Central memory CD8-positive, alpha-beta T cell (primary cell): ENCODE measurements around the gene ARFIP1.
"Not testable (repeated sequence)": the region's sequence is repeated elsewhere in the genome, so short reads cannot be mapped to it uniquely, and the experiment has no call there.

Source experiments
- ATAC-seq: fragments of 150-1000 bp; cut with Tn5 transposase; replicated peaks from 2 replicates; pipeline ENCODE4 v1.10.0; 2022; ENCODE audit warnings: mild to moderate bottlenecking, moderate FRiP score, moderate number of reproducible peaks; ENCODE audit not compliant: poor library complexity, severe bottlenecking; ENCODE audit errors: extremely low read depth
- DNase-seq, 2 donors: peaks; one replicate each; pipeline ENCODE4 v3.0.0; 2021; ENCODE audit warnings: low spot score in 2 of 2
- H3K27ac Mint-ChIP-seq: one replicate; pipeline ENCODE4 v1.8.0; 2022; ENCODE audit warnings: low read depth, mild to moderate bottlenecking, moderate library complexity, mixed read lengths
- H3K27me3 Mint-ChIP-seq: one replicate; pipeline ENCODE4 v1.8.0; 2022; ENCODE audit warnings: mixed read lengths
- H3K36me3 Mint-ChIP-seq: one replicate; pipeline ENCODE4 v1.8.0; 2022; ENCODE audit warnings: mild to moderate bottlenecking, moderate library complexity, mixed read lengths; ENCODE audit not compliant: insufficient read depth
- H3K4me1 Mint-ChIP-seq: one replicate; pipeline ENCODE4 v1.8.0; 2022; ENCODE audit warnings: mixed read lengths
- H3K4me3 Mint-ChIP-seq: one replicate; pipeline ENCODE4 v1.8.0; 2022; ENCODE audit warnings: mild to moderate bottlenecking, moderate library complexity, mixed read lengths
- H3K9me3 Mint-ChIP-seq: one replicate; pipeline ENCODE4 v1.8.0; 2022; ENCODE audit warnings: mixed read lengths

Gene ARFIP1

DNA sequence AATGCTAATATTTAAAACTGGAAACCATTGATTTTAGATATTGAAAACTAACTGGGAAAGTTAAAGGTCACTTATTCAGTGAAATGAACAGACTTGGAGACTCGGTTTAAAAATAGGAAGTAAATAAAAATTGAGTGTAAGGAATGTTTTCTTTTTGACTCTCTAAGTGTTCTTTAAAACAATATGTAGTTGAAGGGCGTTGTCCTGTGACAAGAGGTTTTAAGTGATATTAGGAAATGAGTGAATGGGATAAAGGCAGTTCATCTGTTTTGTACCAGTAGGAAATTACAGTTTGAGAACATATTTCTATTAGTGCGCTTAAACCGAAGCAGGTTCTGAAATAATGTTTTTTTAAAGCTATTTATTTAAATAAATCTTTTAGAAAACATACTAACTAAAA is 77.2 kb downstream of the ARFIP1 start:
- H3K27ac Mint-ChIP-seq: no peak overlapping the region
- H3K27me3 Mint-ChIP-seq: no peaks in the 10 kb centered on the region
- H3K36me3 Mint-ChIP-seq: no peaks in the 10 kb centered on the region
- H3K4me1 Mint-ChIP-seq: no peaks in the 10 kb centered on the region
- ATAC-seq (no peak), DNase-seq (no peak)
- H3K9me3 Mint-ChIP-seq: peaks cover 7% of the 10 kb centered on the region
- no peak overlapping the region for H3K4me3 Mint-ChIP-seq

DNA sequence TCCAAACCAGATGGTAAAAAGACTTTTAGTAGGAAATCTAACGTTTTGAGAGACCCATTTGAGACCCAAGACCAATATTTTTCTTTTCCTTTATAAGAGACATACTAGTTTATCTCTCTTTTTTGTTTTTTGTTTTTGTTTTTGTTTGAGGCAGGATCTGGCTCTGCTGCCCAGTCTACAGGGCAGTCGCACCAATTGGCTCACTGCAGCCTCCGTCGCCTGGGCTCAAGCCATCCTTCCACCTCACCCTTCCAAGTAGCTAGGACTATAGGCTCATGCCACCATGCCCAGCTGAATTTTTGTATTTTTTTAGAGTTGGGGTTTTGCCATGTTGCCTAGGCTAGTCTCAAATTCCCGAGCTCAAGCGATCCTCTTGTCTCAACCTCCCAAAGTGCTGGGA is 79.2 kb downstream of the ARFIP1 start:
- Mint-ChIP-seq H3K4me3 (no peak overlapping the region), H3K4me1 (no peaks in the 10 kb centered on the region), H3K27ac (no peak overlapping the region), H3K9me3 (no peaks in the 10 kb centered on the region), H3K27me3 (no peaks in the 10 kb centered on the region), H3K36me3 (no peaks in the 10 kb centered on the region)
- DNase-seq (no peak), ATAC-seq (no peak)

DNA sequence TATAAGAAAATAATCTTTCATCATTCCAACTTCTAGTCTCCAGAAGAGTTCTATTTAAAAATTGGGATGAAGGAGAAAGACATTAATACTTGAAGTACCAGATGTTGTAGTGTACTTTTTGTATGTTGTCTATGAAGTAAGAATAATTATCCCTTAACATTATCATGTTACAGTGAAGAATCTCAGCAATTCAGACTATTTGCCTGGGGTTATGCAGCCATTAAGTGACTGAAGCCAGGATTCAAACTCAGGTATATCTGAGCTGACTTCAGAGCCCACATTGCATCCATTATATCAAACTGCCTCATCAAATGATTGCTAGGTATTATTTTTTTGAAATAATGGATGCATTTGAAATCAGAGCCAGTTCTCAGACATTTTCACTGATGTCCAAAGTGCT is 80.3 kb downstream of the ARFIP1 start:
- Mint-ChIP-seq H3K4me1 (no peaks in the 10 kb centered on the region), H3K27me3 (no peaks in the 10 kb centered on the region), H3K27ac (no peak overlapping the region), H3K36me3 (peaks cover 4% of the 10 kb centered on the region), H3K4me3 (no peak overlapping the region), H3K9me3 (no peaks in the 10 kb centered on the region)
- DNase-seq (no peak), ATAC-seq (no peak)

DNA sequence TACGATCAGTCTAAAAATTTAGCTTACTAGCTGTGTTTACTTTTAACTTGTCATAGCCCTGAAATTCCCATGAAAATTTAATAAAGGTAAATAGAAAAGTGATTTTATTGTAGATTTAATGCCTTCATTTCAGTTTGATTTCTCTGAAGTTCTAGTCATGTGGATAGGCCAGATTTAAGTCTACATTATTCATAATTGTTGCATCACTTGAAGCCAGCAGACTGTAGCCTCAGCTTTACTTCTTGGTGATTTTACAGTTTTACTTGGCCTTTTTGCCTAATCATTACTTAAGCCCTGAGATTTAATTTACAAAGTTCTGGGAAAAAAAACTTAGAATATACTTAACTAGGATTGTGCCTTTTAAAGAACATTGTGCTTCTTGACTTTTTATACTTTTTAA is 82.9 kb downstream of the ARFIP1 start:
- no peak overlapping the region for H3K27ac Mint-ChIP-seq

DNA sequence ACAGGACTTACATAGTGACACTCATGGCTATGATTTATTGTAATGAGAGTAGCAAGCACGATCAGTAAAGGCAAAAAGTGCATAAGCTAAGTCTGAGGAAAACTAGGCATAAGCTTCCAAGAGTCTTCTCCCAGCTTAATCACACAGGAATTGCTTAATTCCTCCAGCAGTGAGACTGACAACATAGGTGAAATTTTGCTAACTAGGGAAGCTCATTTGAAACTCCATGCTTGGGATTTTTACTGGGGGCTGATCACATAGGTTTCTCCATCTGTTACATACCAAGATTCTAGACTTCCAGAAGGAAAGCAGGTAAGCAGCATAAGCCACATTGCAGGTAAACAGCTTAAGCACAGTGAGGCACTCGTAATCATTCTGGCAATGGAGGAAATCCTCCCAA is 84.6 kb downstream of the ARFIP1 start:
- Mint-ChIP-seq H3K9me3 (no peaks in the 10 kb centered on the region), H3K27ac (no peak overlapping the region), H3K36me3 (peaks cover 7% of the 10 kb centered on the region), H3K27me3 (no peaks in the 10 kb centered on the region), H3K4me1 (no peaks in the 10 kb centered on the region), H3K4me3 (no peak overlapping the region)
- ATAC-seq (no peak), DNase-seq (no peak)

More for the DNA sequence above, 82.9 kb downstream of the ARFIP1 start:
- Mint-ChIP-seq H3K27me3 (no peaks in the 10 kb centered on the region), H3K4me3 (no peak overlapping the region), H3K4me1 (no peaks in the 10 kb centered on the region), H3K36me3 (peaks cover 7% of the 10 kb centered on the region), H3K9me3 (no peaks in the 10 kb centered on the region)
- no peak for DNase-seq
- ATAC-seq: no peak

DNA sequence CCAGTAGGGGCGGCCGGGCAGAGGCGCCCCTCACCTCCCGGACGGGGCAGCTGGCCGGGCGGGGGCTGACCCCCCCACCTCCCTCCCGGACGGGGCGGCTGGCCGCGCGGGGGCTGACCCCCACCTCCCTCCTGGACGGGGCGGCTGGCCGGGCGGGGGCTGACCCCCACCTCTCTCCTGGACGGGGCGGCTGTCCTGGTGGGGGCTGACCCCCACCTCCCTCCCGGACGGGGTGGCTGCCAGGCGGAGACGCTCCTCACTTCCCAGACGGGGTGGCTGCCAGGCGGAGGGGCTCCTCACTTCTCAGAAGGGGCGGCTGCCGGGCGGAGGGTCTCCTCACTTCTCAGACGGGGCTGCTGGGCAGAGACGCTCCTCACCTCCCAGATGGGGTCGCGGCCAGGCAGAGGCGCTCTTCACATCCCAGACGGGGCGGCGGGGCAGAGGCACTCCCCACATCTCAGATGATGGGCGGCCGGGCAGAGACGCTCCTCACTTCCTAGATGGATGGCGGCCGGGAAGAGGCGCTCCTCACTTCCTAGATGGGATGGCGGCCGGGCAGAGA is 86.8 kb downstream of the ARFIP1 start:
- not testable (repeated sequence) for H3K27me3 Mint-ChIP-seq, H3K9me3 Mint-ChIP-seq, H3K27ac Mint-ChIP-seq, H3K4me3 Mint-ChIP-seq, ATAC-seq, H3K36me3 Mint-ChIP-seq, H3K4me1 Mint-ChIP-seq, DNase-seq

DNA sequence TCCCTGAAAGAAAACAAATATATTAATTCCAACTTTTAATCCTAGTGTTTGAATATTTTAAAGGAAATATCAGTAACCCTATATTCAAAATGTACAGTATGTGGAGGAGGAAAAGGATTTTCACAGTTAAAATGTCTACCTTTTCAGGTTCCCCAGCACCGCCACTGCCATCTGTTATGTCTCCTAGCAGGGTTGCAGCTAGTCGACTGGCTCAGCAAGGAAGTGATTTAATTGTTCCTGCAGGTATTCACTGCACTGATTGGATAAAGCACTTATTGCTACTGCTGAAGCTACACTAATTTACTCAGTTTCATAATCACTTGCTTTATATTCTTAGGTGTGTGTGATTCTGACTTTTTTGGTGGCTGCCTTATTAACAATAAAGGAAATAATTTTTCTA is 90.9 kb downstream of the ARFIP1 start:
- no peaks in the 10 kb centered on the region for H3K27me3 Mint-ChIP-seq

DNA sequence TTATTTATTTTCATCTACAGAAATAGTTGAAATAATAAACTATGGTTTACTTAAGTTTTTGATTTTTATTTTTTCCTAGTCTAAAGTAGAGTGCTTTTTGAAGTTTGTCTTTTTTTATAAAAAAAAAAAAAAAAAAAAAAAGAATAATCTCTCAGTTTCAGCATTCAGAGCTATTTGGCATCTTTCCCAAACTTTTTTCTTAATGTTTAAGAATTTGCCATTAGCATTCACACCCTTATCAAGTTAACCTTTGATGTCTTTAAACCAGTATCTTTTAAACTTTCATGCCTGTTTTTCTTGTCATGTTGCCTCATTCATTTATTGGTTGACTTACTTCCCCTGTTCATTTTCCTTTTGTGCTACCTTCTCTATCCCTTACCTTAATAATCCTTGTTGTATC is 95.5 kb downstream of the ARFIP1 start:
- Mint-ChIP-seq H3K9me3 (no peaks in the 10 kb centered on the region), H3K4me1 (no peaks in the 10 kb centered on the region), H3K27ac (no peak overlapping the region), H3K4me3 (no peak overlapping the region), H3K36me3 (peaks cover 4% of the 10 kb centered on the region), H3K27me3 (no peaks in the 10 kb centered on the region)
- ATAC-seq: no peak
- DNase-seq: no peak

More for the DNA sequence above, 90.9 kb downstream of the ARFIP1 start:
- Mint-ChIP-seq H3K4me3 (no peak overlapping the region), H3K27ac (no peak overlapping the region), H3K36me3 (peaks cover 2% of the 10 kb centered on the region), H3K4me1 (no peaks in the 10 kb centered on the region), H3K9me3 (no peaks in the 10 kb centered on the region)
- DNase-seq: no peak
- no peak for ATAC-seq

DNA sequence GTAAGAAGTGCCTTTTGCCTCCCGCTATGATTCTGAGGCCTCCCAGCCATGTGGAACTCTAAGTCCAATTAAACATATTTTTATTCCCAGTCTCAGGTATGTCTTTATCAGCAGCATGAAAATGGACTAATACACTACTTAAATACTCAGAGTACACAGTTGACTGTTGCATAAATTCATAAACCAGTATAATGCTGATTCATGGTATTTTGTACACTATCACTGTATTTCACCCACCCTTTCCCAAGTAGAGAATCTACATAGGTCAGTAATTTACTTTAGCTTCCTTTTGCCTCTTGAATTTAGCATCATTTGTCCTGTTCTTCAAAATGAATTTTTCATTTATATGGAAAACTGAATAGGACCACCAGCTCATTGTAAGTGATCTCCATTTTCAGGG is 98.1 kb downstream of the ARFIP1 start:
- Mint-ChIP-seq H3K9me3 (no peaks in the 10 kb centered on the region), H3K27me3 (no peaks in the 10 kb centered on the region), H3K4me1 (no peaks in the 10 kb centered on the region), H3K36me3 (peaks cover 4% of the 10 kb centered on the region), H3K4me3 (no peak overlapping the region), H3K27ac (no peak overlapping the region)
- ATAC-seq: no peak
- no peak for DNase-seq

DNA sequence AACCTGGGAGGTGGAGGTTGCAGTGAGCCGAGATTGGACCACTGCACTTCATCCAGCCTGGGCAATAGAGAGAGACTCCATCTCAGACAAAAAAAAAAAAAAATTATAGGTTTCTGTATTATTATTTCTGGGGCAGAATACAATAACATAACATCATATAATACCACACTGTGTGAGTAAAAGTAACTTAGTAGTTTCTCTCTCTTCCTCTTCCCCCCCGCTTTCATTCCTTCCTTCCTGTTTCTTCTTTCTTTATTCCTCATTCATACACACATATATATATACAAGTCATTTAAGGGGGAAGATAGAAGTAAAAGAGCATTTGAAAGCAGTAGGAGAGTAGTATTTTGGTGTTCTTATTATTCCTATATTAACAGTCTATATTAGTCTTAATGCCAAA is 100.5 kb downstream of the ARFIP1 start:
- Mint-ChIP-seq H3K4me3 (no peak overlapping the region), H3K9me3 (no peaks in the 10 kb centered on the region), H3K27ac (no peak overlapping the region), H3K27me3 (no peaks in the 10 kb centered on the region), H3K36me3 (peaks cover 3% of the 10 kb centered on the region), H3K4me1 (no peaks in the 10 kb centered on the region)
- DNase-seq: no peak
- ATAC-seq: no peak

DNA sequence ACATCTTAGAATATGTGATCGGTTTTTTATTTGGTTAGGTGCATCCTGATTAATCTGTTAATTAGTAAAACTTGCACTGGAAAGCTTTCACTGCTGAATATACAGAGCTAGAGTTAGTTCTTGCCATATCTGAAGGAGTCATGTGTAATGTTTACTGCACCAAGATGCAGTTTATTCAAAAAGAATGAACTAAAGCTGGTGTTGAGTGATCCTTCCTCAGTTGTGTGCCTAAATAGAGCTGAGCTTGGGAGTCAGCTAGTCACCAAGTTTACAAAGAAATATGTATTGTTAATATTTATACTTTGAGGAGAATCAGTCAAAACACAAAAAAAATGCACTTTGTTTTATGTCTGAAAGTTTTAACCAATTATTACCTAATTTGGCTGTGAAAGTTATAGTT is 102.2 kb downstream of the ARFIP1 start:
- H3K4me1 Mint-ChIP-seq: no peaks in the 10 kb centered on the region
- H3K27ac Mint-ChIP-seq: no peak overlapping the region
- ATAC-seq (no peak), DNase-seq (no peak)
- H3K36me3 Mint-ChIP-seq: peaks cover 3% of the 10 kb centered on the region
- H3K9me3 Mint-ChIP-seq: no peaks in the 10 kb centered on the region
- H3K27me3 Mint-ChIP-seq: no peaks in the 10 kb centered on the region
- H3K4me3 Mint-ChIP-seq: no peak overlapping the region

DNA sequence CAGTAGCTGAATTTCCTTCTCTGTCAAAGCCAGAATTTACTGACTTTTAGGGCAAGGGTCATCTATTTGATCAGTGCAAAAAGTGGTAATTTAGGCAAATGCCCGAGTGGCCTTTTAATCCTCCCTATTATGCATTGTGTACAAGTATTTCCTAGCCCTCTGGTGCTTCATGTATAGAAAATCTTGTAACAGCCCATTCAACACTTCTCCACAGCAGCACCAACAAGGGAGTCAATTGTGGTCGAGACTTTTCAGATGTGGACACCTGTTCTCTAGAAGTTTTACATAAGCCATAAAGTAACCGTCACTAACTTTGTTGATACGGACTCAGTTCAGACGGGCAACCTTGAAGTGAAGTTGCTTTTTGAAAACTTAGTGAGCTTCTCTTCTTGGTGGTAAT is 105.4 kb downstream of the ARFIP1 start:
- Mint-ChIP-seq H3K27me3 (no peaks in the 10 kb centered on the region), H3K36me3 (peaks cover 3% of the 10 kb centered on the region), H3K27ac (no peak overlapping the region), H3K4me1 (no peaks in the 10 kb centered on the region), H3K9me3 (no peaks in the 10 kb centered on the region), H3K4me3 (no peak overlapping the region)
- ATAC-seq (no peak), DNase-seq (no peak)

DNA sequence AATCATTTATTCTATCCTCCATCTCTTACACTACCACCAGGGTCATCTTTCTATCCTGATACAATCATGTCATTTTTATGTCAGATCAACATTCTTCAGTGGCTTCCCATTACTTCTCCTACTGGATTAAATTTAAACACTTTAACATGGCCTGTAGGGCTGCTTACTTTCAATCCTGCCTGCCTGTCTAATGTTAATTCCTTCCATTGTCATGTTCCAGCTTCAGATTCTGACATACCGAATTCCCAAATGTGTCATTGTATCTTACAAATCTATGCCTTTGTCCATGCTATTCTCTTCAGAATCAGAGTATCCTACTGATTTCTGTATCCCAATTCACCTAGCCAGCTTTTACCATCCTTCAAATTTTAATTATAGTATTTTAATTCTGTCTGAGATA is 106.4 kb downstream of the ARFIP1 start:
- no peaks in the 10 kb centered on the region for H3K27me3 Mint-ChIP-seq
- ATAC-seq (no peak), DNase-seq (no peak)
- no peaks in the 10 kb centered on the region for H3K4me1 Mint-ChIP-seq
- H3K27ac Mint-ChIP-seq: no peak overlapping the region
- no peaks in the 10 kb centered on the region for H3K9me3 Mint-ChIP-seq
- H3K36me3 Mint-ChIP-seq: peaks cover 7% of the 10 kb centered on the region
- no peak overlapping the region for H3K4me3 Mint-ChIP-seq

DNA sequence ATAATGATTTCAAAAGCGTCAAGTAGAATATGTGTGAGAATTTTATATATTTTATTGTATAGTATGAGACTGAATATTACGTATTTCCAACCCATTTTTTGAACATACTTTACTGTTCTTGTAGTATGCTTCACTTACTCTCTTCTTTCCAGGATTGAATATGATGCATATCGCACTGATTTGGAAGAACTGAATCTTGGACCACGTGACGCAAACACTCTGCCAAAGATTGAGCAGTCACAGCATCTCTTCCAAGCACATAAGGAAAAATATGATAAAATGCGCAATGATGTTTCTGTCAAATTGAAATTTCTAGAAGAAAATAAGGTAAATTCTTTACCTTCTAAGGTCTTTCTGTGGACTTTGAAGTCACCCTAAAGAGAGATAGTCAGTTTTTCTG is 108.2 kb downstream of the ARFIP1 start:
- ATAC-seq (no peak), DNase-seq (no peak)
- no peak overlapping the region for H3K4me3 Mint-ChIP-seq
- peaks cover 7% of the 10 kb centered on the region for H3K36me3 Mint-ChIP-seq
- no peaks in the 10 kb centered on the region for H3K9me3 Mint-ChIP-seq
- H3K27me3 Mint-ChIP-seq: no peaks in the 10 kb centered on the region
- H3K27ac Mint-ChIP-seq: no peak overlapping the region
- H3K4me1 Mint-ChIP-seq: no peaks in the 10 kb centered on the region
